Small intestine (tissue), 7 donors: ENCODE measurements around the gene CNTN1. TPM values are rescaled to one million over a fixed set of nuclear protein-coding genes. Genes with fewer than 3 reads are reported as not detected.

ENCODE experiments used
- DNase-seq, 2 donors: peaks; one replicate each; pipeline versions ENCODE4 v3.0.0 to v3.0.0-alpha.2; 2013
- FAIRE-seq: peaks from 2 replicates; lab custom pipeline; 2012; peaks lifted over from hg19 to GRCh38; lab: Jason Lieb, UNC
- H3K27ac ChIP-seq, 3 donors: one replicate each; pipeline ENCODE4 v1.5.1; 2013; ENCODE audit warnings: low read length in 2 of 3, mild to moderate bottlenecking in 2 of 3, control low read depth in 1 of 3, inconsistent platforms in 1 of 3, low read depth in 1 of 3, moderate library complexity in 1 of 3
- H3K27me3 ChIP-seq, 3 donors: one replicate each; pipeline ENCODE4 v1.6.1; 2013; ENCODE audit warnings: low read length in 3 of 3, inconsistent platforms in 1 of 3; ENCODE audit not compliant: control insufficient read depth in 3 of 3, insufficient read depth in 3 of 3
- H3K36me3 ChIP-seq, 3 donors: one replicate each; pipeline ENCODE4 v1.6.1; 2013; ENCODE audit warnings: low read length in 3 of 3, inconsistent platforms in 1 of 3, low read depth in 1 of 3, mild to moderate bottlenecking in 1 of 3, moderate library complexity in 1 of 3; ENCODE audit not compliant: control insufficient read depth in 3 of 3, insufficient read depth in 2 of 3
- H3K4me1 ChIP-seq, 3 donors: one replicate each; pipeline ENCODE4 v1.6.1; 2013; ENCODE audit warnings: low read length in 2 of 3, inconsistent platforms in 1 of 3, low read depth in 1 of 3, mild to moderate bottlenecking in 1 of 3, moderate library complexity in 1 of 3; ENCODE audit not compliant: control insufficient read depth in 3 of 3, insufficient read depth in 2 of 3
- H3K4me3 ChIP-seq, 3 donors: one replicate each; pipeline ENCODE4 v1.5.1; 2013; ENCODE audit warnings: low read length in 3 of 3, control low read depth in 1 of 3, inconsistent platforms in 1 of 3, low read depth in 1 of 3, mild to moderate bottlenecking in 1 of 3, moderate library complexity in 1 of 3
- H3K9me3 ChIP-seq, 2 donors: one replicate each; pipeline ENCODE4 v1.6.1; 2013; ENCODE audit warnings: low read depth in 1 of 2, low read length in 1 of 2; ENCODE audit not compliant: control insufficient read depth in 2 of 2, insufficient read depth in 1 of 2
- WGBS, 3 donors: extraction: QIAGEN DNeasy Blood & Tissue Kit; methylation state at CpG; one replicate each; pipeline ENCODE4 v1.1.7; 2013; 5-methylcytosine and 5-hydroxymethylcytosine counted together
- polyA plus RNA-seq, 4 donors: library from polyadenylated mRNA; stranded (reverse) in 3 of 4; unstranded in 1 of 4; fragments of 200-250 nt in 3 of 4; fragments of 120-200 nt in 1 of 4; gene quantifications; one replicate each; pipeline versions ENCODE4 v1.2.1 to v1.2.3, GENCODE V29; 2013
- donor health status: healthy with polysubstance abuse.
- donor health status: control.
- donor health status: control.
- donor health status: Bipolar disorder and iron deficiency.
- donor health status: healthy.

The CNTN1 gene
- polyA plus RNA-seq, 4 donors = under 0.01 to 1.6 (median 0.56) TPM

GRCh38 chr12:40988355-40988754, 296.1 kb downstream of the CNTN1 start:
- no peak for FAIRE-seq
- no peak for DNase-seq
- Histone ChIP-seq H3K27ac (no peak overlapping the region), H3K4me3 (no peak overlapping the region), H3K4me1 (no peaks in the 10 kb centered on the region), H3K36me3 (no peaks in the 10 kb centered on the region), H3K9me3 (no peaks in the 10 kb centered on the region), H3K27me3 (no peaks in the 10 kb centered on the region)
- 42 to 77% (median 63%) methylated on average over 1 of the region's 1 CpG for WGBS, 3 donors

GRCh38 chr12:40988824-40989223, 296.6 kb downstream of the CNTN1 start:
- no peaks in the 10 kb centered on the region for H3K27me3 ChIP-seq
- no peak overlapping the region for H3K4me3 ChIP-seq
- no peak for FAIRE-seq
- H3K9me3 ChIP-seq = no peaks in the 10 kb centered on the region
- WGBS, 3 donors = 62 to 72% (median 67%) methylated on average over 2 of the region's 2 CpGs
- DNase-seq = no peak
- H3K4me1 ChIP-seq = no peaks in the 10 kb centered on the region
- no peaks in the 10 kb centered on the region for H3K36me3 ChIP-seq
- no peak overlapping the region for H3K27ac ChIP-seq

GRCh38 chr12:40989785-40990184, 297.5 kb downstream of the CNTN1 start:
- H3K27me3 ChIP-seq = no peaks in the 10 kb centered on the region
- H3K27ac ChIP-seq = no peak overlapping the region
- FAIRE-seq (no peak), DNase-seq (no peak)
- WGBS, 3 donors = 61 to 71% (median 65%) methylated on average over 3 of the region's 3 CpGs
- H3K4me1 ChIP-seq = no peaks in the 10 kb centered on the region
- H3K36me3 ChIP-seq = no peaks in the 10 kb centered on the region
- no peaks in the 10 kb centered on the region for H3K9me3 ChIP-seq
- no peak overlapping the region for H3K4me3 ChIP-seq

- Histone ChIP-seq H3K4me1 (no peaks in the 10 kb centered on the region), H3K9me3 (no peaks in the 10 kb centered on the region), H3K27me3 (no peaks in the 10 kb centered on the region), H3K27ac (no peak overlapping the region), H3K36me3 (no peaks in the 10 kb centered on the region), H3K4me3 (no peak overlapping the region)
- WGBS, 3 donors = 40 to 70% (median 44%) methylated on average over 4 of the region's 4 CpGs
- DNase-seq (no peak), FAIRE-seq (no peak)
Measured at GRCh38 chr12:40992158-40992557, 299.9 kb downstream of the CNTN1 start.

GRCh38 chr12:40992674-40993073, 300.4 kb downstream of the CNTN1 start:
- WGBS, 3 donors = 28 to 63% (median 41%) methylated on average over 1 of the region's 1 CpG
- Histone ChIP-seq H3K4me3 (no peak overlapping the region), H3K36me3 (no peaks in the 10 kb centered on the region), H3K4me1 (no peaks in the 10 kb centered on the region), H3K27ac (no peak overlapping the region), H3K9me3 (no peaks in the 10 kb centered on the region), H3K27me3 (no peaks in the 10 kb centered on the region)
- DNase-seq (no peak), FAIRE-seq (no peak)

- DNase-seq (no peak), FAIRE-seq (no peak)
- H3K4me1 ChIP-seq = no peaks in the 10 kb centered on the region
- no peak overlapping the region for H3K4me3 ChIP-seq
- H3K9me3 ChIP-seq = no peaks in the 10 kb centered on the region
- no peak overlapping the region for H3K27ac ChIP-seq
- no peaks in the 10 kb centered on the region for H3K27me3 ChIP-seq
- 86 to 93% (median 89%) methylated on average over 3 of the region's 3 CpGs for WGBS, 3 donors
- H3K36me3 ChIP-seq = no peaks in the 10 kb centered on the region
Measured at GRCh38 chr12:40993158-40993557, 300.9 kb downstream of the CNTN1 start.

GRCh38 chr12:40996091-40996490, 303.9 kb downstream of the CNTN1 start:
- H3K9me3 ChIP-seq = no peaks in the 10 kb centered on the region
- 64 to 73% (median 69%) methylated on average over 4 of the region's 4 CpGs for WGBS, 3 donors
- no peaks in the 10 kb centered on the region for H3K4me1 ChIP-seq
- no peak for FAIRE-seq
- H3K27ac ChIP-seq = no peak overlapping the region
- no peak overlapping the region for H3K4me3 ChIP-seq
- H3K27me3 ChIP-seq = no peaks in the 10 kb centered on the region
- H3K36me3 ChIP-seq = no peaks in the 10 kb centered on the region
- no peak for DNase-seq

GRCh38 chr12:40999210-40999609, 307.0 kb downstream of the CNTN1 start:
- FAIRE-seq = no peak
- 55 to 80% (median 71%) methylated on average over 1 of the region's 1 CpG for WGBS, 3 donors
- Histone ChIP-seq H3K4me3 (no peak overlapping the region), H3K27ac (no peak overlapping the region), H3K36me3 (no peaks in the 10 kb centered on the region), H3K4me1 (no peaks in the 10 kb centered on the region), H3K27me3 (no peaks in the 10 kb centered on the region), H3K9me3 (peaks cover 0 to 3% of the 10 kb centered on the region in 2 donors)
- no peak for DNase-seq

GRCh38 chr12:41008472-41008871, 316.2 kb downstream of the CNTN1 start:
- no peak for DNase-seq
- Histone ChIP-seq H3K4me3 (no peak overlapping the region), H3K4me1 (no peaks in the 10 kb centered on the region), H3K27me3 (no peaks in the 10 kb centered on the region), H3K36me3 (no peaks in the 10 kb centered on the region), H3K27ac (no peak overlapping the region), H3K9me3 (peaks cover 3 to 55% of the 10 kb centered on the region in 2 donors)
- FAIRE-seq = no peak
- 76 to 88% (median 78%) methylated on average over 1 of the region's 1 CpG for WGBS, 3 donors
